SK-N-SH (cell line): ENCODE results near the gene ARHGEF4. TPM values are rescaled to one million over a fixed set of nuclear protein-coding genes. Genes with fewer than 3 reads are reported as not detected.

Experiments
- CTCF ChIA-PET: fragments of 300-600, 350-600 bp; formaldehyde crosslinking; extraction: SDS; loops from one replicate; lab custom pipeline; 2021; lab: Yijun Ruan, JAX
- POLR2A ChIA-PET: fragments of 350-600 bp; sonication (Branson Sonifier 250); formaldehyde crosslinking; extraction: SDS; loops from one replicate; lab custom pipeline; 2020; ENCODE audit warnings: antibody characterized with exemption, inconsistent platforms; lab: Yijun Ruan, JAX
- DNase-seq: peaks from one replicate; pipeline ENCODE4 v3.0.0; 2012
- H2AFZ ChIP-seq: fragments of 200-600 bp; sonication (generic); 2 replicates; pipeline ENCODE4 v1.8.1; 2016; ENCODE audit warnings: antibody characterized with exemption, mild to moderate bottlenecking, low read depth
- H3F3A ChIP-seq: fragments of 200-600 bp; sonication (generic); replicated peaks from 2 replicates; pipeline ENCODE3; 2016; ENCODE audit warnings: antibody characterized with exemption, mild to moderate bottlenecking; ENCODE audit not compliant: insufficient read depth
- H3K27ac ChIP-seq, 2 experiments: fragments of 200-500 bp in 1 of 2; fragments of 200-600 bp in 1 of 2; sonication (Bioruptor generic) in 1 of 2; sonication (generic), shearing (Covaris generic) in 1 of 2; 2 replicates each; pipeline versions ENCODE4 v1.5.1 to v1.6.1; 2014 to 2016; ENCODE audit warnings: low read depth in 2 of 2, inconsistent platforms in 1 of 2, low read length in 1 of 2, mild to moderate bottlenecking in 1 of 2, mixed read lengths in 1 of 2
- H3K27me3 ChIP-seq: fragments of 200-600 bp; sonication (generic), shearing (Covaris generic); 2 replicates; pipeline ENCODE4 v1.6.1; 2016; ENCODE audit warnings: mixed run types; ENCODE audit not compliant: insufficient read depth
- H3K36me3 ChIP-seq, 2 experiments: fragments of 200-500 bp in 1 of 2; fragments of 200-600 bp in 1 of 2; sonication (Bioruptor generic) in 1 of 2; sonication (generic) in 1 of 2; replicated peaks in 1 of 2; 2 replicates each; pipeline versions ENCODE3 to v1.5.1; 2014 to 2016; ENCODE audit warnings: low read length in 1 of 2, mild to moderate bottlenecking in 1 of 2; ENCODE audit not compliant: insufficient read depth in 2 of 2, control insufficient read depth in 1 of 2
- H3K4me1 ChIP-seq, 2 experiments: fragments of 200-500 bp in 1 of 2; fragments of 200-600 bp in 1 of 2; sonication (Bioruptor generic) in 1 of 2; sonication (generic), shearing (Covaris generic) in 1 of 2; 2 replicates each; pipeline versions ENCODE4 v1.5.1 to v1.6.1; 2014 to 2016; ENCODE audit warnings: low read depth in 1 of 2, low read length in 1 of 2, mixed run types in 1 of 2; ENCODE audit not compliant: insufficient read depth in 2 of 2, control insufficient read depth in 1 of 2
- H3K4me2 ChIP-seq: fragments of 200-600 bp; sonication (generic), shearing (Covaris generic); 2 replicates; pipeline ENCODE4 v1.6.1; 2017; ENCODE audit warnings: mixed run types
- H3K4me3 ChIP-seq, 2 experiments: fragments of 200-500 bp in 1 of 2; fragments of 200-600 bp in 1 of 2; sonication (Bioruptor generic) in 1 of 2; sonication (generic), shearing (Covaris generic) in 1 of 2; 2 replicates each; pipeline versions ENCODE4 v1.5.1 to v1.8.1; 2014 to 2016; ENCODE audit warnings: low read depth in 2 of 2, inconsistent platforms in 1 of 2, low read length in 1 of 2, mild to moderate bottlenecking in 1 of 2, mixed read lengths in 1 of 2, moderate library complexity in 1 of 2
- H3K79me2 ChIP-seq: fragments of 200-600 bp; sonication (generic); 2 replicates; pipeline ENCODE4 v1.8.1; 2017; ENCODE audit warnings: mild to moderate bottlenecking; ENCODE audit not compliant: insufficient read depth
- H3K9ac ChIP-seq: fragments of 200-600 bp; sonication (generic); 2 replicates; pipeline ENCODE4 v1.6.1; 2017; ENCODE audit warnings: mixed run types
- H3K9me2 ChIP-seq: fragments of 200-600 bp; sonication (generic); 2 replicates; pipeline ENCODE4 v1.6.1; 2017; ENCODE audit warnings: mixed run types
- H3K9me3 ChIP-seq: fragments of 200-600 bp; sonication (generic); 2 replicates; pipeline ENCODE4 v1.6.1; 2017; ENCODE audit warnings: mixed run types, mild to moderate bottlenecking, moderate library complexity
- H4K20me1 ChIP-seq: fragments of 200-600 bp; sonication (generic); 2 replicates; pipeline ENCODE4 v1.6.1; 2017; ENCODE audit warnings: mild to moderate bottlenecking, mixed run types; ENCODE audit not compliant: insufficient read depth
- CHD2 ChIP-seq: fragments of 150-350 bp; IDR thresholded peaks from 2 replicates; pipeline ENCODE4 v1.6.1; 2018; ENCODE audit warnings: low read length; ENCODE audit not compliant: partially characterized antibody
- EP300 ChIP-seq, 2 experiments: IDR thresholded peaks; 2 replicates each; pipeline versions ENCODE4 v1.4.0 to v1.6.1; 2012; ENCODE audit warnings: borderline replicate concordance in 1 of 2, low read depth in 1 of 2, low read length in 1 of 2
- FOSL2 ChIP-seq: IDR thresholded peaks from 2 replicates; pipeline ENCODE4 v1.4.0; 2012; ENCODE audit warnings: low read depth, mild to moderate bottlenecking, moderate library complexity, borderline replicate concordance
- FOXM1 ChIP-seq: IDR thresholded peaks from 2 replicates; pipeline ENCODE4 v1.4.0; 2012; ENCODE audit warnings: low read depth, mild to moderate bottlenecking
- GABPA ChIP-seq: IDR thresholded peaks from 2 replicates; pipeline ENCODE4 v1.4.0; 2012; ENCODE audit warnings: low read depth, mild to moderate bottlenecking
- GATA2 ChIP-seq: sonication (generic); formaldehyde crosslinking; IDR thresholded peaks from 2 replicates; pipeline ENCODE4 v1.5.0; 2020; ENCODE audit warnings: mild to moderate bottlenecking, missing genetic modification reagents
- IRF3 ChIP-seq: fragments of 150-350 bp; IDR thresholded peaks from 2 replicates; pipeline ENCODE4 v1.6.1; 2016; ENCODE audit warnings: mild to moderate bottlenecking, low read depth, low read length
- JUND ChIP-seq: IDR thresholded peaks from 2 replicates; pipeline ENCODE4 v1.4.0; 2012
- MAX ChIP-seq: IDR thresholded peaks from 2 replicates; pipeline ENCODE4 v1.4.0; 2012; ENCODE audit warnings: low read depth
- MEF2A ChIP-seq: IDR thresholded peaks from 2 replicates; pipeline ENCODE4 v1.4.0; 2012; ENCODE audit warnings: low read depth, borderline replicate concordance
- NFIC ChIP-seq: IDR thresholded peaks from 2 replicates; pipeline ENCODE4 v1.4.0; 2012; ENCODE audit warnings: borderline replicate concordance
- PBX3 ChIP-seq: IDR thresholded peaks from 2 replicates; pipeline ENCODE4; 2012
- POLR2AphosphoS5 ChIP-seq: IDR thresholded peaks from 2 replicates; pipeline ENCODE4 v1.6.1; 2012; ENCODE audit warnings: low read depth, low read length
- RCOR1 ChIP-seq: fragments of 150-350 bp; IDR thresholded peaks from 2 replicates; pipeline ENCODE4 v1.6.1; 2017; ENCODE audit warnings: antibody characterized with exemption, low read length
- RFX5 ChIP-seq: IDR thresholded peaks from 2 replicates; pipeline ENCODE4 v1.6.1; 2012; ENCODE audit warnings: mild to moderate bottlenecking, improper control_type of control experiment, low read length
- RXRA ChIP-seq: IDR thresholded peaks from 2 replicates; pipeline ENCODE4 v1.4.0; 2012; ENCODE audit warnings: low read depth, mild to moderate bottlenecking, borderline replicate concordance
- SMC3 ChIP-seq: IDR thresholded peaks from 2 replicates; pipeline ENCODE4 v1.6.1; 2012; ENCODE audit warnings: low read depth, low read length, improper control_type of control experiment
- YY1 ChIP-seq: IDR thresholded peaks from 2 replicates; pipeline ENCODE4 v1.4.0; 2012; ENCODE audit warnings: low read depth, mild to moderate bottlenecking
- ZBTB33 ChIP-seq: IDR thresholded peaks from 2 replicates; pipeline ENCODE4 v1.4.0; 2012; ENCODE audit warnings: low read depth, borderline replicate concordance
- WGBS: methylation state at CpG from one replicate; pipeline ENCODE4 v1.1.6; 2017; ENCODE audit warnings: low lambda C conversion rate; 5-methylcytosine and 5-hydroxymethylcytosine counted together
- polyA plus RNA-seq, 3 experiments: library from polyadenylated mRNA; depleted of rRNA; stranded (reverse); fragments of >200 nt; gene quantifications; 2 replicates each; pipeline ENCODE4 v1.2.3, GENCODE V29; 2012

Gene ARHGEF4
- polyA plus RNA-seq, 1 of the 3 experiments (the other 2 are of a cell fraction): 2.3 TPM

- TF ChIP-seq CHD2 (no peak), MEF2A (no peak), GABPA (no peak), NFIC (no peak), ZBTB33 (no peak), JUND (no peak), RFX5 (no peak), FOXM1 (no peak)
Measured at GRCh38 chr2:130822766-130823165, 13.9 kb upstream of the ARHGEF4 start (continued).

- WGBS: 90% methylated on average over 5 of the region's 10 CpGs
- CTCF ChIA-PET: interaction anchor here (6.9 kb wide), 1 partner anchor 26 kb away, joined by 57 read pairs; no protein-coding TSS in a partner anchor
Measured at GRCh38 chr2:130823171-130823885, 13.4 kb upstream of the ARHGEF4 start.

More at GRCh38 chr2:130823171-130823885, 13.4 kb upstream of the ARHGEF4 start:
- Histone ChIP-seq H3K4me2 (no peak overlapping the region), H3K27me3 (no peaks in the 10 kb centered on the region), H2AFZ (no peak overlapping the region), H3K79me2 (no peaks in the 10 kb centered on the region), H3K36me3 (no peaks in the 10 kb centered on the region), H3K9me3 (no peaks in the 10 kb centered on the region), H3K4me1 (peaks cover 4 to 16% of the 10 kb centered on the region in 2 experiments; a peak in 2 of 4 replicates), H3K9me2 (no peaks in the 10 kb centered on the region), H3K27ac (no peak overlapping the region), H3F3A (no peaks in the 10 kb centered on the region), H3K4me3 (no peak overlapping the region), H4K20me1 (no peaks in the 10 kb centered on the region), H3K9ac (no peak overlapping the region)
- POLR2A ChIA-PET: no interaction called here
- no peak for DNase-seq
- no peak for TF ChIP-seq POLR2AphosphoS5
- no peak for TF ChIP-seq EP300 (IDR thresholded peaks at IDR 0.05; ENCODE audit: borderline replicate concordance in 1 of 2, low read depth in 1 of 2, low read length in 1 of 2)
- no peak for TF ChIP-seq SMC3
- TF ChIP-seq MAX: no peak
- no peak for TF ChIP-seq RFX5
- no peak for TF ChIP-seq RCOR1
- no peak for TF ChIP-seq FOXM1
- TF ChIP-seq GATA2: no peak
- no peak for TF ChIP-seq CHD2
- TF ChIP-seq FOSL2: no peak
- no peak for TF ChIP-seq IRF3
- no peak for TF ChIP-seq YY1
- no peak for TF ChIP-seq PBX3
- TF ChIP-seq RXRA: no peak
- TF ChIP-seq GABPA: no peak
